ENCODE results near the gene WDR76. TPM values are rescaled to one million over a fixed set of nuclear protein-coding genes. Genes with fewer than 3 reads are reported as not detected.

The WDR76 gene
- total RNA-seq, 1 experiment from 2014 or later: 77.0 TPM

- H3K27ac ChIP-seq: no peak overlapping the region
- peaks cover 81% of the 10 kb centered on the region for H3K36me3 ChIP-seq
- H3K27me3 ChIP-seq (replicated peaks): no peaks in the 10 kb centered on the region
- peaks cover 6% of the 10 kb centered on the region; the same call in 1 of the 2 replicates for H3K4me1 ChIP-seq (replicated peaks)
- H3K9me3 ChIP-seq (replicated peaks): no peaks in the 10 kb centered on the region; the same call in 1 of the 2 replicates
- DNase-seq (ENCODE audit: low read depth in 1 of 2, low spot score in 2 of 2): no peak
- no peak overlapping the region for H3K4me3 ChIP-seq
Measured at GRCh38 chr15:43876872-43877271, 50.1 kb downstream of the WDR76 start.

- H3K4me1 ChIP-seq (replicated peaks): peaks cover 6% of the 10 kb centered on the region; the same call in 1 of the 2 replicates
- H3K4me3 ChIP-seq: no peak overlapping the region
- H3K9me3 ChIP-seq (replicated peaks): no peaks in the 10 kb centered on the region; the same call in 1 of the 2 replicates
- DNase-seq (ENCODE audit: low read depth in 1 of 2, low spot score in 2 of 2): no peak
- H3K27me3 ChIP-seq (replicated peaks): no peaks in the 10 kb centered on the region
- H3K36me3 ChIP-seq: peaks cover 81% of the 10 kb centered on the region
- H3K27ac ChIP-seq: no peak overlapping the region
Measured at GRCh38 chr15:43877371-43877770, 50.6 kb downstream of the WDR76 start.

GRCh38 chr15:43878446-43878845 is 51.6 kb downstream of the WDR76 start:
- H3K27ac ChIP-seq: no peak overlapping the region
- H3K4me1 ChIP-seq (replicated peaks): no peaks in the 10 kb centered on the region
- no peak overlapping the region for H3K4me3 ChIP-seq
- no peak for DNase-seq (ENCODE audit: low read depth in 1 of 2, low spot score in 2 of 2)
- H3K27me3 ChIP-seq (replicated peaks): no peaks in the 10 kb centered on the region
- H3K9me3 ChIP-seq (replicated peaks): no peaks in the 10 kb centered on the region; the same call in 1 of the 2 replicates
- peaks cover 84% of the 10 kb centered on the region for H3K36me3 ChIP-seq

GRCh38 chr15:43879386-43880355 is 52.9 kb downstream of the WDR76 start:
- Histone ChIP-seq H3K27ac (no peak overlapping the region), H3K9me3 (replicated peaks) (no peaks in the 10 kb centered on the region; the same call in 1 of the 2 replicates), H3K36me3 (peaks cover 75% of the 10 kb centered on the region), H3K4me1 (replicated peaks) (no peaks in the 10 kb centered on the region), H3K27me3 (replicated peaks) (no peaks in the 10 kb centered on the region), H3K4me3 (no peak overlapping the region)
- no peak for DNase-seq (ENCODE audit: low read depth in 1 of 2, low spot score in 2 of 2)

GRCh38 chr15:43880406-43881194 is 53.8 kb downstream of the WDR76 start:
- no peak for DNase-seq (ENCODE audit: low read depth in 1 of 2, low spot score in 2 of 2)
- no peak overlapping the region for H3K27ac ChIP-seq
- H3K27me3 ChIP-seq (replicated peaks): no peaks in the 10 kb centered on the region
- no peak overlapping the region for H3K4me3 ChIP-seq
- H3K9me3 ChIP-seq (replicated peaks): no peaks in the 10 kb centered on the region; the same call in 1 of the 2 replicates
- H3K36me3 ChIP-seq: peaks cover 72% of the 10 kb centered on the region
- H3K4me1 ChIP-seq (replicated peaks): no peaks in the 10 kb centered on the region

GRCh38 chr15:43881245-43881644 is 54.4 kb downstream of the WDR76 start:
- H3K4me1 ChIP-seq (replicated peaks): no peaks in the 10 kb centered on the region
- H3K27ac ChIP-seq: no peak overlapping the region
- no peak for DNase-seq (ENCODE audit: low read depth in 1 of 2, low spot score in 2 of 2)

GRCh38 chr15:43881944-43882343 is 55.1 kb downstream of the WDR76 start:
- DNase-seq (ENCODE audit: low read depth in 1 of 2, low spot score in 2 of 2): no peak
- no peak overlapping the region for H3K27ac ChIP-seq
- no peaks in the 10 kb centered on the region for H3K4me1 ChIP-seq (replicated peaks)
- no peaks in the 10 kb centered on the region for H3K27me3 ChIP-seq (replicated peaks)
- no peak overlapping the region for H3K4me3 ChIP-seq
- no peaks in the 10 kb centered on the region; the same call in 1 of the 2 replicates for H3K9me3 ChIP-seq (replicated peaks)
- H3K36me3 ChIP-seq: peaks cover 61% of the 10 kb centered on the region

More at GRCh38 chr15:43881245-43881644, 54.4 kb downstream of the WDR76 start:
- Histone ChIP-seq H3K27me3 (replicated peaks) (no peaks in the 10 kb centered on the region), H3K4me3 (no peak overlapping the region), H3K36me3 (peaks cover 68% of the 10 kb centered on the region), H3K9me3 (replicated peaks) (no peaks in the 10 kb centered on the region; the same call in 1 of the 2 replicates)

GRCh38 chr15:43883571-43883970 is 56.8 kb downstream of the WDR76 start:
- peaks cover 50% of the 10 kb centered on the region for H3K36me3 ChIP-seq
- DNase-seq (ENCODE audit: low read depth in 1 of 2, low spot score in 2 of 2): no peak
- no peaks in the 10 kb centered on the region for H3K27me3 ChIP-seq (replicated peaks)
- no peak overlapping the region for H3K4me3 ChIP-seq
- H3K4me1 ChIP-seq (replicated peaks): no peaks in the 10 kb centered on the region
- no peaks in the 10 kb centered on the region; the same call in 1 of the 2 replicates for H3K9me3 ChIP-seq (replicated peaks)
- H3K27ac ChIP-seq: no peak overlapping the region

GRCh38 chr15:43886558-43886957 is 59.8 kb downstream of the WDR76 start:
- Histone ChIP-seq H3K4me3 (no peak overlapping the region), H3K9me3 (replicated peaks) (no peaks in the 10 kb centered on the region; the same call in 1 of the 2 replicates), H3K27ac (no peak overlapping the region), H3K4me1 (replicated peaks) (no peaks in the 10 kb centered on the region), H3K27me3 (replicated peaks) (no peaks in the 10 kb centered on the region), H3K36me3 (peaks cover 27% of the 10 kb centered on the region)
- DNase-seq (ENCODE audit: low read depth in 1 of 2, low spot score in 2 of 2): no peak

GRCh38 chr15:43887901-43888300 is 61.1 kb downstream of the WDR76 start:
- Histone ChIP-seq H3K27me3 (replicated peaks) (no peaks in the 10 kb centered on the region), H3K4me3 (no peak overlapping the region), H3K27ac (no peak overlapping the region), H3K9me3 (replicated peaks) (no peaks in the 10 kb centered on the region), H3K4me1 (replicated peaks) (no peaks in the 10 kb centered on the region), H3K36me3 (peaks cover 20% of the 10 kb centered on the region)
- DNase-seq (ENCODE audit: low read depth in 1 of 2, low spot score in 2 of 2): no peak

GRCh38 chr15:43889042-43889441 is 62.2 kb downstream of the WDR76 start:
- Histone ChIP-seq H3K27ac (no peak overlapping the region), H3K27me3 (replicated peaks) (no peaks in the 10 kb centered on the region), H3K9me3 (replicated peaks) (no peaks in the 10 kb centered on the region), H3K4me3 (no peak overlapping the region), H3K4me1 (replicated peaks) (no peaks in the 10 kb centered on the region), H3K36me3 (peaks cover 11% of the 10 kb centered on the region; the same call in 1 of the 2 replicates)
- no peak for DNase-seq (ENCODE audit: low read depth in 1 of 2, low spot score in 2 of 2)

- Histone ChIP-seq H3K27ac (no peak overlapping the region), H3K36me3 (0 out of 2 replicates have a peak, but pooled peaks cover 6% of the 10 kb centered on the region), H3K4me3 (no peak overlapping the region), H3K4me1 (replicated peaks) (no peaks in the 10 kb centered on the region), H3K9me3 (replicated peaks) (no peaks in the 10 kb centered on the region), H3K27me3 (replicated peaks) (no peaks in the 10 kb centered on the region)
- no peak for DNase-seq (ENCODE audit: low read depth in 1 of 2, low spot score in 2 of 2)
Measured at GRCh38 chr15:43893956-43894355, 67.2 kb downstream of the WDR76 start.

- H3K4me3 ChIP-seq: no peak overlapping the region
- no peak for DNase-seq (ENCODE audit: low read depth in 1 of 2, low spot score in 2 of 2)
- H3K36me3 ChIP-seq: 0 out of 2 replicates have a peak, but pooled peaks cover 6% of the 10 kb centered on the region
- no peaks in the 10 kb centered on the region for H3K9me3 ChIP-seq (replicated peaks)
- H3K27me3 ChIP-seq (replicated peaks): no peaks in the 10 kb centered on the region
- H3K4me1 ChIP-seq (replicated peaks): no peaks in the 10 kb centered on the region
- no peak overlapping the region for H3K27ac ChIP-seq
Measured at GRCh38 chr15:43895586-43895985, 68.8 kb downstream of the WDR76 start.
